H1 (cell line): ENCODE data around the gene RBM8A. TPM values are rescaled to one million over a fixed set of nuclear protein-coding genes. Genes with fewer than 3 reads are reported as not detected.

Experiments used
- JUN ChIP-seq: IDR thresholded peaks from 2 replicates; pipeline ENCODE4 v1.6.1; 2011; ENCODE audit warnings: low read depth, mild to moderate bottlenecking, improper control_type of control experiment, low read length
- polyA plus RNA-seq, 7 experiments: library from polyadenylated mRNA; depleted of rRNA in 3 of 7; stranded (reverse) in 5 of 7; unstranded in 2 of 7; fragments of >200 nt in 5 of 7; fragments of 200-250 nt in 2 of 7; gene quantifications; 1 replicate in 5 of 7; 2 replicates in 1 of 7; 4 replicates in 1 of 7; pipeline versions ENCODE4 v1.2.1 to v1.2.3, GENCODE V29; 2011 to 2013; ENCODE audit warnings: missing spikeins in 2 of 7, mixed read lengths in 2 of 7
- total RNA-seq: library from RNA; stranded (reverse); fragmentation: NEBNext Ultra II Directional; extraction: Animal tissue kit (Norgen Biotek cat#: 25700); gene quantifications from 2 replicates; pipeline ENCODE4 v1.2.1, GENCODE V29; 2021
- TF ChIP-seq, protein P1 (sequence below): fragments of 300-600 bp; sonication (generic); IDR thresholded peaks from 2 replicates; pipeline ENCODE4 v1.7.1; 2012; ENCODE audit warnings: low read length, moderate library complexity, mild to moderate bottlenecking, inconsistent platforms; ENCODE audit not compliant: insufficient replicate concordance

The RBM8A gene
- total and polyA plus RNA-seq, 2 of the 8 experiments (the other 6 are each of a cell fraction or from before 2014, with no cell fraction given) = 125 to 216 TPM

DNA sequence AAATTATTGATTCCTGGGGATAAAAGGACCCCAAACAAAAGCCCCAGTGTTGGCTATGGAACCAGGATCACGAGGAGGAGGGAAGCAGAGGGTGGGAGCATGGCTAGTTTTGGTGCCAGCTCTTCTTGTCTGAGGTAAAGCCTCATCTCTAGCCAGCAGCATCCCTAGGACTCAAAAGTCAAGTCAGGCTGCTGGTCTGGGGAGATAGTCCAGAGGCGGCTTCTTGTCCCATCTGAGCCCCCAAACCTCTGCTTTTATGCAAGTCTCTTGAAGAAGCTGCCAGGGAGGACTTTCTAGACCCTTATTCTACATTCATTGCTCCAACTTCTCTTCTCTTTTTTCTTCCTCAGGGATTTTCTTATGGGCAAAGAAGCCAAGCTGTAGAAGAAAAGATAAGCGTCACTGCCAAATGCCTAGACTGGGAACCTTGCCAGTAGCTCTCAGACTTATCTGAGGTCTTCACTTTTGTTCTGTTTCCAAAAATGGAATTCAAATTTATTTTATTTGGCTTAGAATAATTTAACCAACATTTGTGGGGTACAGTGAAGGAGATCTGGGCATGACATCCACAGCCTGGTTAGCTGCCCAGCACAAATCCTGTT lies 34.7 kb downstream of the RBM8A start (continued):
- TF ChIP-seq, protein P1, sequence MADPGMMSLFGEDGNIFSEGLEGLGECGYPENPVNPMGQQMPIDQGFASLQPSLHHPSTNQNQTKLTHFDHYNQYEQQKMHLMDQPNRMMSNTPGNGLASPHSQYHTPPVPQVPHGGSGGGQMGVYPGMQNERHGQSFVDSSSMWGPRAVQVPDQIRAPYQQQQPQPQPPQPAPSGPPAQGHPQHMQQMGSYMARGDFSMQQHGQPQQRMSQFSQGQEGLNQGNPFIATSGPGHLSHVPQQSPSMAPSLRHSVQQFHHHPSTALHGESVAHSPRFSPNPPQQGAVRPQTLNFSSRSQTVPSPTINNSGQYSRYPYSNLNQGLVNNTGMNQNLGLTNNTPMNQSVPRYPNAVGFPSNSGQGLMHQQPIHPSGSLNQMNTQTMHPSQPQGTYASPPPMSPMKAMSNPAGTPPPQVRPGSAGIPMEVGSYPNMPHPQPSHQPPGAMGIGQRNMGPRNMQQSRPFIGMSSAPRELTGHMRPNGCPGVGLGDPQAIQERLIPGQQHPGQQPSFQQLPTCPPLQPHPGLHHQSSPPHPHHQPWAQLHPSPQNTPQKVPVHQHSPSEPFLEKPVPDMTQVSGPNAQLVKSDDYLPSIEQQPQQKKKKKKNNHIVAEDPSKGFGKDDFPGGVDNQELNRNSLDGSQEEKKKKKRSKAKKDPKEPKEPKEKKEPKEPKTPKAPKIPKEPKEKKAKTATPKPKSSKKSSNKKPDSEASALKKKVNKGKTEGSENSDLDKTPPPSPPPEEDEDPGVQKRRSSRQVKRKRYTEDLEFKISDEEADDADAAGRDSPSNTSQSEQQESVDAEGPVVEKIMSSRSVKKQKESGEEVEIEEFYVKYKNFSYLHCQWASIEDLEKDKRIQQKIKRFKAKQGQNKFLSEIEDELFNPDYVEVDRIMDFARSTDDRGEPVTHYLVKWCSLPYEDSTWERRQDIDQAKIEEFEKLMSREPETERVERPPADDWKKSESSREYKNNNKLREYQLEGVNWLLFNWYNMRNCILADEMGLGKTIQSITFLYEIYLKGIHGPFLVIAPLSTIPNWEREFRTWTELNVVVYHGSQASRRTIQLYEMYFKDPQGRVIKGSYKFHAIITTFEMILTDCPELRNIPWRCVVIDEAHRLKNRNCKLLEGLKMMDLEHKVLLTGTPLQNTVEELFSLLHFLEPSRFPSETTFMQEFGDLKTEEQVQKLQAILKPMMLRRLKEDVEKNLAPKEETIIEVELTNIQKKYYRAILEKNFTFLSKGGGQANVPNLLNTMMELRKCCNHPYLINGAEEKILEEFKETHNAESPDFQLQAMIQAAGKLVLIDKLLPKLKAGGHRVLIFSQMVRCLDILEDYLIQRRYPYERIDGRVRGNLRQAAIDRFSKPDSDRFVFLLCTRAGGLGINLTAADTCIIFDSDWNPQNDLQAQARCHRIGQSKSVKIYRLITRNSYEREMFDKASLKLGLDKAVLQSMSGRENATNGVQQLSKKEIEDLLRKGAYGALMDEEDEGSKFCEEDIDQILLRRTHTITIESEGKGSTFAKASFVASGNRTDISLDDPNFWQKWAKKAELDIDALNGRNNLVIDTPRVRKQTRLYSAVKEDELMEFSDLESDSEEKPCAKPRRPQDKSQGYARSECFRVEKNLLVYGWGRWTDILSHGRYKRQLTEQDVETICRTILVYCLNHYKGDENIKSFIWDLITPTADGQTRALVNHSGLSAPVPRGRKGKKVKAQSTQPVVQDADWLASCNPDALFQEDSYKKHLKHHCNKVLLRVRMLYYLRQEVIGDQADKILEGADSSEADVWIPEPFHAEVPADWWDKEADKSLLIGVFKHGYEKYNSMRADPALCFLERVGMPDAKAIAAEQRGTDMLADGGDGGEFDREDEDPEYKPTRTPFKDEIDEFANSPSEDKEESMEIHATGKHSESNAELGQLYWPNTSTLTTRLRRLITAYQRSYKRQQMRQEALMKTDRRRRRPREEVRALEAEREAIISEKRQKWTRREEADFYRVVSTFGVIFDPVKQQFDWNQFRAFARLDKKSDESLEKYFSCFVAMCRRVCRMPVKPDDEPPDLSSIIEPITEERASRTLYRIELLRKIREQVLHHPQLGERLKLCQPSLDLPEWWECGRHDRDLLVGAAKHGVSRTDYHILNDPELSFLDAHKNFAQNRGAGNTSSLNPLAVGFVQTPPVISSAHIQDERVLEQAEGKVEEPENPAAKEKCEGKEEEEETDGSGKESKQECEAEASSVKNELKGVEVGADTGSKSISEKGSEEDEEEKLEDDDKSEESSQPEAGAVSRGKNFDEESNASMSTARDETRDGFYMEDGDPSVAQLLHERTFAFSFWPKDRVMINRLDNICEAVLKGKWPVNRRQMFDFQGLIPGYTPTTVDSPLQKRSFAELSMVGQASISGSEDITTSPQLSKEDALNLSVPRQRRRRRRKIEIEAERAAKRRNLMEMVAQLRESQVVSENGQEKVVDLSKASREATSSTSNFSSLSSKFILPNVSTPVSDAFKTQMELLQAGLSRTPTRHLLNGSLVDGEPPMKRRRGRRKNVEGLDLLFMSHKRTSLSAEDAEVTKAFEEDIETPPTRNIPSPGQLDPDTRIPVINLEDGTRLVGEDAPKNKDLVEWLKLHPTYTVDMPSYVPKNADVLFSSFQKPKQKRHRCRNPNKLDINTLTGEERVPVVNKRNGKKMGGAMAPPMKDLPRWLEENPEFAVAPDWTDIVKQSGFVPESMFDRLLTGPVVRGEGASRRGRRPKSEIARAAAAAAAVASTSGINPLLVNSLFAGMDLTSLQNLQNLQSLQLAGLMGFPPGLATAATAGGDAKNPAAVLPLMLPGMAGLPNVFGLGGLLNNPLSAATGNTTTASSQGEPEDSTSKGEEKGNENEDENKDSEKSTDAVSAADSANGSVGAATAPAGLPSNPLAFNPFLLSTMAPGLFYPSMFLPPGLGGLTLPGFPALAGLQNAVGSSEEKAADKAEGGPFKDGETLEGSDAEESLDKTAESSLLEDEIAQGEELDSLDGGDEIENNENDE = no peak
- TF ChIP-seq JUN = no peak
